ENCODE results near the gene CCDC183.

DNA sequence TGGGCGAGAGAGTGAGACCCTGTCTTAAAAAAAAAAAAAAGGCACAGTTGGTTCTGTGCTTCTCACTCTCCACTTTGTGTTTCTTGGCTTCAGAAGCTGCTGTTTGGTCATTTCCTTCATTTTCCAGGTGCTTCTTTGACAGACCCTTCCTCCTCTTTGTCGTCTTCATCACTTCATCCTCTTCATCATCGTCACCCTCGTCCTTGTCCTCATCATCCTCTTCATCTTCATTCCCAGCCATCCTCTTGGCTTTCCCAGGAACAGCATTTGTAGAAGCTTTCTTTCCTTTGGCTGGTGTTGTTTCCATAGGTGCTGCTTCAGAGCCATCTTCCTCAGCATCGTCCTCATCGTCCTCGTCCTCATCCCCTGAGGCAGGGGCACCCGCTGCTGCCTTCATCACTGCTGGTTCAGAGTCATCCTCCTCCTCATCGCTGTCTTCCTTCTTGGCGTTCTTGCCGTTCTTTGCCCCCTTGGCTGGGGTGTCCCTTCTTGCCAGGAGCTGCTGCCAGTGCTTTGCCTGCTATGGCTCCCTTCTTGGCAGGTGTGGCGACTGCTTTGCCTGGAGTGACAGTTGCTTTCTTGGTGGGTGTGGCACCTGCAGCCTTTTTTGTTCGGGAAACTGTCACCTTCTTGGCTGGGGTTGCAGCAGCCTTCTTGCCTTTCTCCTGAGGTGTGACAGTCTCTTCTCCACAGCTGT is 18.7 kb downstream of the CCDC183 start:
- TF ChIP-seq CTCF (conservative IDR thresholded peaks at IDR 0.05 in 1 of 2, IDR thresholded peaks at IDR 0.05 in 1 of 2; ENCODE audit: extremely low read depth in 1 of 2, insufficient read depth in 1 of 2, low read depth in 1 of 2, low read length in 2 of 2) (no peak), EZH2 (IDR thresholded peaks at IDR 0.05; ENCODE audit: borderline replicate concordance, low read length) (no peak)
